22Rv1 (cell line): ENCODE results near the gene ATAD3B.

ENCODE experiments used
- ZFX ChIP-seq: fragments of 450-650 bp; IDR thresholded peaks from 2 replicates; pipeline ENCODE4 v1.6.1; 2017; ENCODE audit warnings: antibody characterized with exemption, borderline replicate concordance
- TF ChIP-seq, protein P1 (sequence below): fragments of 450-650 bp; IDR thresholded peaks from 2 replicates; pipeline ENCODE4 v1.5.1; 2017; ENCODE audit warnings: mild to moderate bottlenecking

DNA sequence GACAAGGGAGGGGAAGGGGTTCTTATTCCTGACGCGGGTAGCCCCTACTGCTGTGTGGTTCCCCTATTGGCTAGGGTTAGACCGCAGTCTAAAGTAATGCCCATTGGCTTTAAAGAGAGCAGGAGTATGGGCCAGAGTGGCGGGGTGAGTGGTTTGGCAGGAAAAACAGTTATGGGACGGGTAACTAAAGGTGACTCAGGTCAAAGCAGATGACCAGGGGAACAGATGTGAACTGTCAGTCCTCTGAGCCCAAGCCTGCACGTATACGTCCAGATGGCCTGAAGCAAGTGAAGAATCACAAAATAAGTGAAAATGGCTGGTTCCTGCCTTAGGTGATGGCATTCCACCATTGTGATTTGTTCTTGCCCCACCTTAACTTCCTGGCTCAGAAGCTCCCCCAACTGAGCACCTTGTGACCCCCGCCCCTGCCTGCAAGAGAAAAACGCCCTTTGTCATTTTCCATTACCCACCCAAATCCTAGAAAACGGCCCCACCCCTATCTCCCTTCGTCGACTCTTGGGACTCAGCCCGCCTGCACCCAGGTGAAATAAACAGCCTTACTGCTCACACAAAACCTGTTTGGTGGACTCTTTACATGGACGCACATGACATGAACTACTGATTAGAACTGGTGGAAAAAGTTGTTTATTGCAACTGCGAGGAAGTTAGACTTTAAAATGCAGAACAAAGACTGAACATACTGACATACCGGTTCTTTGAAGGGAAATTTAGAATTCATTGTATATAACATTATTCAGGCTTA is 758 bp upstream of the ATAD3B start:
- TF ChIP-seq, protein P1, sequence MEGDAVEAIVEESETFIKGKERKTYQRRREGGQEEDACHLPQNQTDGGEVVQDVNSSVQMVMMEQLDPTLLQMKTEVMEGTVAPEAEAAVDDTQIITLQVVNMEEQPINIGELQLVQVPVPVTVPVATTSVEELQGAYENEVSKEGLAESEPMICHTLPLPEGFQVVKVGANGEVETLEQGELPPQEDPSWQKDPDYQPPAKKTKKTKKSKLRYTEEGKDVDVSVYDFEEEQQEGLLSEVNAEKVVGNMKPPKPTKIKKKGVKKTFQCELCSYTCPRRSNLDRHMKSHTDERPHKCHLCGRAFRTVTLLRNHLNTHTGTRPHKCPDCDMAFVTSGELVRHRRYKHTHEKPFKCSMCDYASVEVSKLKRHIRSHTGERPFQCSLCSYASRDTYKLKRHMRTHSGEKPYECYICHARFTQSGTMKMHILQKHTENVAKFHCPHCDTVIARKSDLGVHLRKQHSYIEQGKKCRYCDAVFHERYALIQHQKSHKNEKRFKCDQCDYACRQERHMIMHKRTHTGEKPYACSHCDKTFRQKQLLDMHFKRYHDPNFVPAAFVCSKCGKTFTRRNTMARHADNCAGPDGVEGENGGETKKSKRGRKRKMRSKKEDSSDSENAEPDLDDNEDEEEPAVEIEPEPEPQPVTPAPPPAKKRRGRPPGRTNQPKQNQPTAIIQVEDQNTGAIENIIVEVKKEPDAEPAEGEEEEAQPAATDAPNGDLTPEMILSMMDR: no peak
- no peak for TF ChIP-seq ZFX
